Measurements from ENCODE around the gene MLLT6. TPM values are rescaled to one million over a fixed set of nuclear protein-coding genes. Genes with fewer than 3 reads are reported as not detected.

Gene MLLT6
- total and polyA plus RNA-seq, 2 of the 13 experiments (the other 11 are each of a cell fraction or from before 2014, with no cell fraction given) = 50.7 to 69.5 TPM

DNA sequence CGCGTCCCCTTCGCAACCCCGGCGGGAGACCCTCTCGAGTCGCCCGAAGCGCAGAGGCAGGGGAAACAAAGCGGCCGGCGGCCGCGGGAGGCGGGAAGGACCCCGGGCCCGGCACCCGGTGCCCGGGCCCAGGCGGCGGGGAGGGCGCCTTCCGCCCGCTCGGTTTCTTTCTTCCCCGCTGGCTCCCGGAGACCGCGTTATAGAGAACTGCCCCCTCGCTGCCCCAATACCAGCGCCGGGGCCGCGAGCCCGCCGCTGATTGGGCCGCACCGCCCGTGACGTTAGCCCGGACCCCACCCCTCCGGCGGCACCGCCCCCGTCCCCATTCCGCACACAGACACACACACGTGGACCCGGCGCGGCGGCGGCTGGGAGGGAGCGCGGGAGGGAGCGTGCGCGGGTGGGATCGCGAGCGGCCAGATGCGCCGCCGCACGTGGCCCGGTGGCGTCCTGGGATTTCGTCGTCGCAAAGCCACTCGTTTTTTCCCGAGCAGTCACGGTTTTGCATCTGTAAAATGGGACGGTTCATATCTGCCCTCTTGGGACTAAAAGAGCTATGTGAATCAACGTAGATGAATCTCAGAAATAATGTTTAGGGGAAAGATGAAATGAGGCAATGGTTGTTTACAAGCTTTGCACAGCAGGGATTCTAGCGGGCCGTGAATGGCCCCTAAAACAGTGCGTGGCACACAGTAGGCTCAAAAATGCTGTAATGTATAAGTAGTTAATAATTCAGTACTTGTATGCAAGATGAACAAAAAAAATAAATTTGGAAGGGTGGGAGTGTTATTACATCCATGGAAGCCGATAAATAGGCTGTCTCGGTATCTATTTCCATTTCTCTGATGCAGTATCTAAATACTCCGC, 30.1 kb upstream of the MLLT6 start, which contains the start of gene EPOP (continued):
- TF ChIP-seq, protein P1, sequence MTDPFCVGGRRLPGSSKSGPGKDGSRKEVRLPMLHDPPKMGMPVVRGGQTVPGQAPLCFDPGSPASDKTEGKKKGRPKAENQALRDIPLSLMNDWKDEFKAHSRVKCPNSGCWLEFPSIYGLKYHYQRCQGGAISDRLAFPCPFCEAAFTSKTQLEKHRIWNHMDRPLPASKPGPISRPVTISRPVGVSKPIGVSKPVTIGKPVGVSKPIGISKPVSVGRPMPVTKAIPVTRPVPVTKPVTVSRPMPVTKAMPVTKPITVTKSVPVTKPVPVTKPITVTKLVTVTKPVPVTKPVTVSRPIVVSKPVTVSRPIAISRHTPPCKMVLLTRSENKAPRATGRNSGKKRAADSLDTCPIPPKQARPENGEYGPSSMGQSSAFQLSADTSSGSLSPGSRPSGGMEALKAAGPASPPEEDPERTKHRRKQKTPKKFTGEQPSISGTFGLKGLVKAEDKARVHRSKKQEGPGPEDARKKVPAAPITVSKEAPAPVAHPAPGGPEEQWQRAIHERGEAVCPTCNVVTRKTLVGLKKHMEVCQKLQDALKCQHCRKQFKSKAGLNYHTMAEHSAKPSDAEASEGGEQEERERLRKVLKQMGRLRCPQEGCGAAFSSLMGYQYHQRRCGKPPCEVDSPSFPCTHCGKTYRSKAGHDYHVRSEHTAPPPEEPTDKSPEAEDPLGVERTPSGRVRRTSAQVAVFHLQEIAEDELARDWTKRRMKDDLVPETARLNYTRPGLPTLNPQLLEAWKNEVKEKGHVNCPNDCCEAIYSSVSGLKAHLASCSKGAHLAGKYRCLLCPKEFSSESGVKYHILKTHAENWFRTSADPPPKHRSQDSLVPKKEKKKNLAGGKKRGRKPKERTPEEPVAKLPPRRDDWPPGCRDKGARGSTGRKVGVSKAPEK (CRISPR knock-in tag; IDR thresholded peaks at IDR 0.05; ENCODE audit: borderline replicate concordance) = no peak
- TF ChIP-seq TSC22D2 (CRISPR knock-in tag; IDR thresholded peaks at IDR 0.05; ENCODE audit: borderline replicate concordance) (peak; percentile 95), RFXAP (CRISPR knock-in tag; IDR thresholded peaks at IDR 0.05; ENCODE audit: borderline replicate concordance) (peak; percentile 95), SPEN (CRISPR knock-in tag; IDR thresholded peaks at IDR 0.05; ENCODE audit: low read depth) (peak; percentile 68), ZNF552 (CRISPR knock-in tag; IDR thresholded peaks at IDR 0.05; ENCODE audit: borderline replicate concordance) (peak; percentile 86; the same call in 1 of the 2 replicates), PTBP1 (IDR thresholded peaks at IDR 0.05; ENCODE audit: low read depth, low read length, poor library complexity, severe bottlenecking) (no peak), FOXJ3 (CRISPR knock-in tag; IDR thresholded peaks at IDR 0.05; ENCODE audit: borderline replicate concordance) (no peak), NFYB (CRISPR knock-in tag; IDR thresholded peaks at IDR 0.05) (peak; percentile 81), EP300 (IDR thresholded peaks at IDR 0.05; ENCODE audit: low read depth in 2 of 2, low read length in 2 of 2) (0 out of 4 replicates have a peak, but pooled peaks of 1 of the 2 experiments have one; percentile 5), EP300 (CRISPR knock-in tag; IDR thresholded peaks at IDR 0.05; ENCODE audit: borderline replicate concordance) (peak; percentile 73), ZNF605 (CRISPR knock-in tag; IDR thresholded peaks at IDR 0.05) (peak; percentile 91), KLF9 (CRISPR knock-in tag; IDR thresholded peaks at IDR 0.05; ENCODE audit: low read depth) (peak; percentile 95), TAF15 (IDR thresholded peaks at IDR 0.05; ENCODE audit: low read depth, low read length, poor library complexity, severe bottlenecking) (no peak), PITX1 (CRISPR knock-in tag; IDR thresholded peaks at IDR 0.05) (peak; percentile 56; the same call in 1 of the 2 replicates), ZNF383 (CRISPR knock-in tag; IDR thresholded peaks at IDR 0.05; ENCODE audit: borderline replicate concordance) (peak; percentile 62; the same call in 1 of the 2 replicates), XBP1 (CRISPR knock-in tag; IDR thresholded peaks at IDR 0.05) (no peak), HMG20B (CRISPR knock-in tag; conservative IDR thresholded peaks at IDR 0.05) (peak; percentile 27; the same call in 1 of the 2 replicates), ERF (CRISPR knock-in tag; IDR thresholded peaks at IDR 0.05) (peak; percentile 95), FOSL2 (CRISPR knock-in tag; IDR thresholded peaks at IDR 0.05) (peak; percentile 49; the same call in 1 of the 2 replicates)
- TF ChIP-seq, protein P2, sequence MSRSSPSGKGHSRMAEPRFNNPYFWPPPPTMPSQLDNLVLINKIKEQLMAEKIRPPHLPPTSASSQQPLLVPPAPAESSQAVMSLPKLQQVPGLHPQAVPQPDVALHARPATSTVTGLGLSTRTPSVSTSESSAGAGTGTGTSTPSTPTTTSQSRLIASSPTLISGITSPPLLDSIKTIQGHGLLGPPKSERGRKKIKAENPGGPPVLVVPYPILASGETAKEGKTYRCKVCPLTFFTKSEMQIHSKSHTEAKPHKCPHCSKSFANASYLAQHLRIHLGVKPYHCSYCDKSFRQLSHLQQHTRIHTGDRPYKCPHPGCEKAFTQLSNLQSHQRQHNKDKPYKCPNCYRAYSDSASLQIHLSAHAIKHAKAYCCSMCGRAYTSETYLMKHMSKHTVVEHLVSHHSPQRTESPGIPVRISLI (CRISPR knock-in tag; IDR thresholded peaks at IDR 0.05; ENCODE audit: borderline replicate concordance) = no peak
- TF ChIP-seq, protein P3, sequence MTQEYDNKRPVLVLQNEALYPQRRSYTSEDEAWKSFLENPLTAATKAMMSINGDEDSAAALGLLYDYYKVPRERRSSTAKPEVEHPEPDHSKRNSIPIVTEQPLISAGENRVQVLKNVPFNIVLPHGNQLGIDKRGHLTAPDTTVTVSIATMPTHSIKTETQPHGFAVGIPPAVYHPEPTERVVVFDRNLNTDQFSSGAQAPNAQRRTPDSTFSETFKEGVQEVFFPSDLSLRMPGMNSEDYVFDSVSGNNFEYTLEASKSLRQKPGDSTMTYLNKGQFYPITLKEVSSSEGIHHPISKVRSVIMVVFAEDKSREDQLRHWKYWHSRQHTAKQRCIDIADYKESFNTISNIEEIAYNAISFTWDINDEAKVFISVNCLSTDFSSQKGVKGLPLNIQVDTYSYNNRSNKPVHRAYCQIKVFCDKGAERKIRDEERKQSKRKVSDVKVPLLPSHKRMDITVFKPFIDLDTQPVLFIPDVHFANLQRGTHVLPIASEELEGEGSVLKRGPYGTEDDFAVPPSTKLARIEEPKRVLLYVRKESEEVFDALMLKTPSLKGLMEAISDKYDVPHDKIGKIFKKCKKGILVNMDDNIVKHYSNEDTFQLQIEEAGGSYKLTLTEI (CRISPR knock-in tag; conservative IDR thresholded peaks at IDR 0.05) = no peak
- TF ChIP-seq, protein P4, sequence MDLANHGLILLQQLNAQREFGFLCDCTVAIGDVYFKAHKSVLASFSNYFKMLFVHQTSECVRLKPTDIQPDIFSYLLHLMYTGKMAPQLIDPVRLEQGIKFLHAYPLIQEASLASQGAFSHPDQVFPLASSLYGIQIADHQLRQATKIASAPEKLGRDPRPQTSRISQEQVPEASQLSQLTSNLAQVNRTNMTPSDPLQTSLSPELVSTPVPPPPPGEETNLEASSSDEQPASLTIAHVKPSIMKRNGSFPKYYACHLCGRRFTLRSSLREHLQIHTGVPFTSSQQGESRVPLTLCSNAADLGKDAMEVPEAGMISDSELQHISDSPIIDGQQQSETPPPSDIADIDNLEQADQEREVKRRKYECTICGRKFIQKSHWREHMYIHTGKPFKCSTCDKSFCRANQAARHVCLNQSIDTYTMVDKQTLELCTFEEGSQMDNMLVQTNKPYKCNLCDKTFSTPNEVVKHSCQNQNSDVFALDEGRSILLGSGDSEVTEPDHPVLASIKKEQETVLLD (CRISPR knock-in tag; IDR thresholded peaks at IDR 0.05; ENCODE audit: low read depth) = peak; percentile 89

Measured in HepG2 (cell line).